ENCODE results near the gene SPAM1. TPM values are rescaled to one million over a fixed set of nuclear protein-coding genes. Genes with fewer than 3 reads are reported as not detected.

The SPAM1 gene
- total and polyA plus RNA-seq, 2 experiments from 2014 or later: not detected

GRCh38 chr7:123995617-123996326 is 70.7 kb downstream of the SPAM1 start:
- DNase-seq (ENCODE audit: low spot score): no peak
- ATAC-seq: no peak
- Histone ChIP-seq H3K4me1 (ENCODE audit: insufficient read depth) (peaks cover 12% of the 10 kb centered on the region; the same call in 1 of the 2 replicates), H3K4me3 (no peak overlapping the region), H3K27ac (ENCODE audit: low read depth) (no peak overlapping the region), H3F3A (replicated peaks; ENCODE audit: low read depth) (no peaks in the 10 kb centered on the region), H3K4me2 (no peak overlapping the region), H3K9me2 (ENCODE audit: insufficient read depth) (no peaks in the 10 kb centered on the region; the same call in 1 of the 2 replicates), H3K36me3 (ENCODE audit: insufficient read depth) (no peaks in the 10 kb centered on the region), H4K20me1 (replicated peaks; ENCODE audit: insufficient read depth) (no peaks in the 10 kb centered on the region), H2AFZ (no peak overlapping the region), H3K27me3 (ENCODE audit: insufficient read depth) (no peaks in the 10 kb centered on the region), H3K79me2 (replicated peaks; ENCODE audit: insufficient read depth) (no peaks in the 10 kb centered on the region)
- Mint-ChIP-seq H3K27ac (no peak overlapping the region), H3K9me3 (peaks cover 5% of the 10 kb centered on the region; the same call in 1 of the 3 replicates), H3K4me3 (no peak overlapping the region), H3K27me3 (ENCODE audit: insufficient read depth, low read depth, poor library complexity) (peaks cover 10% of the 10 kb centered on the region), H3K36me3 (ENCODE audit: low read depth) (no peaks in the 10 kb centered on the region), H3K4me1 (peaks cover 16% of the 10 kb centered on the region)
- TF ChIP-seq ZNF462 (CRISPR knock-in tag; IDR thresholded peaks at IDR 0.05): no peak
- TF ChIP-seq POLR2AphosphoS5 (IDR thresholded peaks at IDR 0.05; ENCODE audit: low read depth): no peak
- TF ChIP-seq EZH2 (IDR thresholded peaks at IDR 0.05; ENCODE audit: low read depth, unreplicated experiment): no peak
- TF ChIP-seq NANOG (IDR thresholded peaks at IDR 0.05; ENCODE audit: borderline replicate concordance): no peak
- TF ChIP-seq CTCF (conservative IDR thresholded peaks at IDR 0.05; ENCODE audit: low read depth in 2 of 2): no peak
- no peak for TF ChIP-seq ETS1 (IDR thresholded peaks at IDR 0.05)
- TF ChIP-seq ZNF114 (CRISPR knock-in tag; IDR thresholded peaks at IDR 0.05): no peak
- TF ChIP-seq JUNB (IDR thresholded peaks at IDR 0.05; ENCODE audit: unreplicated experiment): no peak
- no peak for TF ChIP-seq ZNF331 (CRISPR knock-in tag; IDR thresholded peaks at IDR 0.05; ENCODE audit: low read depth)
- no peak for TF ChIP-seq REST (IDR thresholded peaks at IDR 0.05; ENCODE audit: unreplicated experiment)
